Left forelimb (tissue), 1 donor: ENCODE results near the gene WDR31.
"Not testable (repeated sequence)": the region's sequence is repeated elsewhere in the genome, so short reads cannot be mapped to it uniquely, and the experiment has no call there.

Experiments
- DNase-seq: peaks from one replicate; pipeline ENCODE4 v3.0.0-alpha.2; 2018; ENCODE audit warnings: low spot score

The WDR31 gene

GRCh38 chr9:113340011-113340699 lies at the start of gene WDR31:
WDR31 (minus strand) TSS chr9:113340275; CDS start chr9:113332022, 8,253 bp downstream.
- DNase-seq = peak; percentile 95

GRCh38 chr9:113389451-113389850 lies 49.4 kb upstream of the WDR31 start:
- no peak for DNase-seq

GRCh38 chr9:113388833-113389232 lies 48.8 kb upstream of the WDR31 start:
- no peak for DNase-seq

GRCh38 chr9:113387560-113388230 lies 47.6 kb upstream of the WDR31 start:
- DNase-seq = no peak

- DNase-seq = no peak
Measured at GRCh38 chr9:113386571-113387393, 46.7 kb upstream of the WDR31 start.

- DNase-seq = no peak
Measured at GRCh38 chr9:113381909-113382411, 41.9 kb upstream of the WDR31 start.

GRCh38 chr9:113381441-113381840 lies 41.4 kb upstream of the WDR31 start:
- DNase-seq = not testable (repeated sequence)

- DNase-seq = no peak
Measured at GRCh38 chr9:113380869-113381378, 40.8 kb upstream of the WDR31 start.

GRCh38 chr9:113379829-113380210 lies 39.7 kb upstream of the WDR31 start:
- DNase-seq = not testable (repeated sequence)

GRCh38 chr9:113379094-113379828 lies 39.2 kb upstream of the WDR31 start:
- not testable (repeated sequence) for DNase-seq

GRCh38 chr9:113376634-113377567 lies 36.8 kb upstream of the WDR31 start, which contains the start of gene HDHD3:
HDHD3 (minus strand) TSS chr9:113376986; CDS start chr9:113374354, 2,632 bp downstream.
- DNase-seq = peak; percentile 82

- no peak for DNase-seq
Measured at GRCh38 chr9:113375057-113376023, 35.3 kb upstream of the WDR31 start.

- no peak for DNase-seq
Measured at GRCh38 chr9:113373676-113374392, 33.8 kb upstream of the WDR31 start.

- DNase-seq = no peak
Measured at GRCh38 chr9:113373256-113373655, 33.2 kb upstream of the WDR31 start.

- DNase-seq = no peak
Measured at GRCh38 chr9:113372059-113372458, 32.0 kb upstream of the WDR31 start.

- DNase-seq = no peak
Measured at GRCh38 chr9:113370806-113371325, 30.8 kb upstream of the WDR31 start.

- no peak for DNase-seq
Measured at GRCh38 chr9:113369855-113370140, 29.7 kb upstream of the WDR31 start.
